ENCODE results near the gene GALNT7. TPM values are rescaled to one million over a fixed set of nuclear protein-coding genes. Genes with fewer than 3 reads are reported as not detected.
A peak's percentile ranks its signal among the peaks of the same experiment; 100 is the strongest.
"Not testable (repeated sequence)": the region's sequence is repeated elsewhere in the genome, so short reads cannot be mapped to it uniquely, and the experiment has no call there.

GALNT7 gene
- total RNA-seq, 2 donors from 2014 or later = 10.1 to 12.8 TPM

GRCh38 chr4:173212379-173212778 is 43.8 kb downstream of the GALNT7 start:
- Mint-ChIP-seq H3K9me3 (no peaks in the 10 kb centered on the region), H3K4me1 (ENCODE audit: low read depth) (peaks cover 30% of the 10 kb centered on the region), H3K27ac (no peak overlapping the region), H3K4me3 (no peak overlapping the region), H3K36me3 (ENCODE audit: insufficient read depth in 2 of 2) (no peaks in the 10 kb centered on the region), H3K27me3 (ENCODE audit: low read depth) (no peaks in the 10 kb centered on the region)
- DNase-seq (no peak), ATAC-seq (replicated peaks in 1 of 2) (no peak)

GRCh38 chr4:173213296-173213695 is 44.7 kb downstream of the GALNT7 start:
- H3K27me3 Mint-ChIP-seq (ENCODE audit: low read depth) = no peaks in the 10 kb centered on the region
- H3K9me3 Mint-ChIP-seq = no peaks in the 10 kb centered on the region
- H3K4me3 Mint-ChIP-seq = no peak overlapping the region
- DNase-seq = no peak
- ATAC-seq (replicated peaks in 1 of 2) = no peak
- no peak overlapping the region for H3K27ac Mint-ChIP-seq
- H3K4me1 Mint-ChIP-seq (ENCODE audit: low read depth) = peaks cover 39% of the 10 kb centered on the region
- H3K36me3 Mint-ChIP-seq (ENCODE audit: insufficient read depth in 2 of 2) = no peaks in the 10 kb centered on the region

DNA sequence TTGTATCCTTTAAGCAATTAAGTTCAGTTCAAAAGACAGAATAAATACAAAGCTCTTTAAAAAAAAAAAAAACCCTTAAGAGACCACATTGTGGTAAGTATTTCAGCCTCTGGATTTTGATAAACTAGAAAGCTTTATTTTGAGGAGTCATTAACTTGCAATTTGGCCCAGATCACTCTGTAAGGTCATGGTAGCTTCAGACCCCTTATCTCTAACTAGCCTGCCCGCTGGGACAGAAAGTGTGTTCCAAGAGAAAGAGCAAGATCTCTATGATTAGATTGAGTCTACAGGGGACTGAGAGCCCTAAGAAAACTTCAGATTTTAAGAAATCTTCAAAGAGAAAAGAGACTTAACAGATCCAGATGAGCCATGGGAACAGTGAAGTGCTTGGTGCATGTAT is 45.6 kb downstream of the GALNT7 start:
- ATAC-seq (replicated peaks in 1 of 2) = no peak
- Mint-ChIP-seq H3K9me3 (no peaks in the 10 kb centered on the region), H3K27ac (no peak overlapping the region), H3K4me1 (ENCODE audit: low read depth) (peaks cover 43% of the 10 kb centered on the region), H3K27me3 (ENCODE audit: low read depth) (no peaks in the 10 kb centered on the region), H3K36me3 (ENCODE audit: insufficient read depth in 2 of 2) (no peaks in the 10 kb centered on the region), H3K4me3 (no peak overlapping the region)
- no peak for DNase-seq

DNA sequence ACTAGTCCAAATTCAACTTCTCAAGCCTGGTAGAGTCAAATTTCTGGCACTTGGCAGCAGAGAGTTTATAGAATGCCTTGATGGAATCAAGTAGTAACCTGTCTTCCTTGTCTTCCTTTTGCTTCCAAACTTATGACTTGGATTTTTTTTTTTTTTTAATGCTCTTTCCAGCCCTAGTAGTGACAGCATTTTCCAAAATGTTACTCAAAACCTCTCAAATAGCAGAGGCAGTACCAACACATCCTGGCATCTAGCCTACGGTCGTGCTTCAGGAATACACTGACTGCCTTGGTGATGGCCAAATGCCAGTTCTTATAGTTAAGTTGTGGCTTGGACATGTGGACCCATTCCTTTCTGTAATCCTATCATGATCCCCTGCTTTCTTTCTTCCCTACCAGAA is 46.0 kb downstream of the GALNT7 start:
- no peaks in the 10 kb centered on the region for H3K9me3 Mint-ChIP-seq
- H3K36me3 Mint-ChIP-seq (ENCODE audit: insufficient read depth in 2 of 2) = no peaks in the 10 kb centered on the region
- ATAC-seq (replicated peaks in 1 of 2) (no peak), DNase-seq (no peak)
- no peaks in the 10 kb centered on the region for H3K27me3 Mint-ChIP-seq (ENCODE audit: low read depth)
- H3K4me3 Mint-ChIP-seq = no peak overlapping the region
- no peak overlapping the region for H3K27ac Mint-ChIP-seq
- peaks cover 45% of the 10 kb centered on the region for H3K4me1 Mint-ChIP-seq (ENCODE audit: low read depth)

- Mint-ChIP-seq H3K36me3 (ENCODE audit: insufficient read depth in 2 of 2) (no peaks in the 10 kb centered on the region), H3K4me1 (ENCODE audit: low read depth) (peaks cover 37% of the 10 kb centered on the region), H3K27me3 (ENCODE audit: low read depth) (no peaks in the 10 kb centered on the region), H3K27ac (no peak overlapping the region), H3K9me3 (peaks cover 0 to 2% of the 10 kb centered on the region in 2 donors), H3K4me3 (no peak overlapping the region)
- ATAC-seq (replicated peaks in 1 of 2) (no peak), DNase-seq (no peak)
These were observed 48.5 kb downstream of the GALNT7 start for GRCh38 chr4:173217075-173217474.

DNA sequence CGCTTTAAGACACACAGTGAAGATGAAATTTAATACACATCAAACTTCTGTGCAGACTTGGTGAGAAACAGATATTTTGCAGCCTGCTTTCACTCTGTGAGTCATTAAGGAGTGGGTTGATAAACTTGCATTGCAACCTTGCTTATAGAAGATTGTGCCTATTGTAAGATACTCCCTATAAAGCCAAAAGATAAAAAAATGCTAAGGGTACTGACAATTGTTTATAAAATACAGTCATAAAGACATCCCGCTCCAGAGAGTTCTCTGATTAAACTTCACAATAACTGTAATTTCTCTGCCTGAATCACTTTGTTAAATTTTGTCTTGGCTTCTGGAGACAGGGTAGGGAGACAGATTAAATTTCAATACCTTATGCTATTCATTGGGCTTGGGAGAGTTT is 49.1 kb downstream of the GALNT7 start:
- no peaks in the 10 kb centered on the region for H3K36me3 Mint-ChIP-seq (ENCODE audit: insufficient read depth in 2 of 2)
- H3K4me3 Mint-ChIP-seq = no peak overlapping the region
- no peak for DNase-seq
- H3K27ac Mint-ChIP-seq = no peak overlapping the region
- no peak for ATAC-seq (replicated peaks in 1 of 2)
- H3K4me1 Mint-ChIP-seq (ENCODE audit: low read depth) = peaks cover 33% of the 10 kb centered on the region
- H3K9me3 Mint-ChIP-seq = peaks cover 0 to 2% of the 10 kb centered on the region in 2 donors
- H3K27me3 Mint-ChIP-seq (ENCODE audit: low read depth) = no peaks in the 10 kb centered on the region

- DNase-seq (no peak), ATAC-seq (replicated peaks in 1 of 2) (no peak)
- no peak overlapping the region for H3K27ac Mint-ChIP-seq
- H3K4me3 Mint-ChIP-seq = no peak overlapping the region
- no peaks in the 10 kb centered on the region for H3K36me3 Mint-ChIP-seq (ENCODE audit: insufficient read depth in 2 of 2)
- H3K27me3 Mint-ChIP-seq (ENCODE audit: low read depth) = no peaks in the 10 kb centered on the region
- H3K4me1 Mint-ChIP-seq (ENCODE audit: low read depth) = peaks cover 27% of the 10 kb centered on the region
- peaks cover 0 to 2% of the 10 kb centered on the region in 2 donors for H3K9me3 Mint-ChIP-seq
These were observed 50.0 kb downstream of the GALNT7 start for GRCh38 chr4:173218411-173219125.

DNA sequence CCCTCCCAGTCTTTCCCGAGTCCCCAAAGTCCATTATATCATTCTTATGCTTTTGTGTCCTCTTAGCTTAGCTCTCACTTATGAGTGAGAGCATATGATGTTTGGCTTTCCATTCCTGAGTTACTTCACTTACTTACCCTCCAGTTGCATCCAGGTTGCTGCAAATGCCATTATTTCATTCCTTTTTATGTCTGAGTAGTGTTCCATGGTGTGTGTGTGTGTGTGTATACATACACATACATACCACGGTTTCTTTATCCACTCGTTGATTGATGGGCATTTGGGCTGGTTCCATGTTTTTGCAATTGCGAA is 50.5 kb downstream of the GALNT7 start:
- peaks cover 27% of the 10 kb centered on the region for H3K4me1 Mint-ChIP-seq (ENCODE audit: low read depth)
- H3K9me3 Mint-ChIP-seq; DNase-seq; H3K27ac Mint-ChIP-seq; H3K36me3 Mint-ChIP-seq (ENCODE audit: insufficient read depth in 2 of 2); ATAC-seq (replicated peaks in 1 of 2); H3K27me3 Mint-ChIP-seq (ENCODE audit: low read depth); H3K4me3 Mint-ChIP-seq: not testable (repeated sequence)

DNA sequence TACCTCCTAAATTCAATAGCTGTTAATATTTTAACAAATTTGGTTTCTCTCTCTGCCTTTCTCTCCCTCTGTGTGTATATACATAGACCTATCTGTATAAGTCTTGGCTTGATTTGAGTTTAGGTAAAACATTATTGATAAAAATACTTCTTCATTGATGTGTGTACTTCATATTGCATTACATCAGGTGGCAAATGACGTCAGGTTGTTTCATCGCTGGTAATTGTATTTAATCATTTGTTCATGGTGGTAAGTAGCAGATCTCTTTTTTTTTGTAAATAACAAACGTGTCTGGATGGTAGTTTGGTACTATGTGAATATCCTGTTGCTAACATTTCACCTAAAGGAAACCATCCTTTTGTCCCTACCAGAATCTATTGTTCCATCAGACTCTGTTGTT is 55.1 kb downstream of the GALNT7 start:
- Mint-ChIP-seq H3K27me3 (ENCODE audit: low read depth) (no peaks in the 10 kb centered on the region), H3K9me3 (peaks cover 0 to 2% of the 10 kb centered on the region in 2 donors), H3K36me3 (ENCODE audit: insufficient read depth in 2 of 2) (no peaks in the 10 kb centered on the region), H3K4me1 (ENCODE audit: low read depth) (peaks cover 6% of the 10 kb centered on the region), H3K4me3 (no peak overlapping the region), H3K27ac (no peak overlapping the region)
- DNase-seq (no peak), ATAC-seq (replicated peaks in 1 of 2) (no peak)

- no peaks in the 10 kb centered on the region for H3K27me3 Mint-ChIP-seq (ENCODE audit: low read depth)
- no peak overlapping the region for H3K27ac Mint-ChIP-seq
- DNase-seq (no peak), ATAC-seq (replicated peaks in 1 of 2) (no peak)
- H3K36me3 Mint-ChIP-seq (ENCODE audit: insufficient read depth in 2 of 2) = no peaks in the 10 kb centered on the region
- H3K9me3 Mint-ChIP-seq = no peaks in the 10 kb centered on the region
- H3K4me1 Mint-ChIP-seq (ENCODE audit: low read depth) = peaks cover 6% of the 10 kb centered on the region
- no peak overlapping the region for H3K4me3 Mint-ChIP-seq
These were observed 57.8 kb downstream of the GALNT7 start for GRCh38 chr4:173226401-173226888.

GRCh38 chr4:173227756-173228155 is 59.1 kb downstream of the GALNT7 start:
- H3K4me3 Mint-ChIP-seq = no peak overlapping the region
- no peaks in the 10 kb centered on the region for H3K9me3 Mint-ChIP-seq
- H3K4me1 Mint-ChIP-seq (ENCODE audit: low read depth) = peaks cover 6% of the 10 kb centered on the region
- H3K27me3 Mint-ChIP-seq (ENCODE audit: low read depth) = no peaks in the 10 kb centered on the region
- no peaks in the 10 kb centered on the region for H3K36me3 Mint-ChIP-seq (ENCODE audit: insufficient read depth in 2 of 2)
- DNase-seq = no peak
- no peak overlapping the region for H3K27ac Mint-ChIP-seq
- no peak for ATAC-seq (replicated peaks in 1 of 2)

DNA sequence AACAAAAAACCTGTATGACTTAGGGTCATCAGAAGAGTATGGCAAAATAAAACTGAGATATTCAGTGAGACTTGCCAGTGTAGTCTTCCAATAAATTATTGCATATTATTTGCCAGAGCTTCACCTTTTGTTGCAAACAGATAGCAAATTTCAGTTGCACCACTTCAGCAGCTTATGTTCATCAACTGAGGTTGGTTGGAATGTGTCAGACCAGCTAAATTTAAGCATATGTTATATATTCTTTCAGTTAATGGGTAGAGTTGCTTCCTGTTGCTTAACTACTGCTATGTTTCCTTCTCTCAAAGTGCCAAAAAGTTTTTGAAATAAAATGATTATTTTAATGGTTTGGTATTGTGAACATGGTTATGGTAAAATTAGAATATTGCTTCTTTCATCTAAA is 61.5 kb downstream of the GALNT7 start:
- Mint-ChIP-seq H3K4me1 (ENCODE audit: low read depth) (peaks cover 6% of the 10 kb centered on the region), H3K27me3 (ENCODE audit: low read depth) (no peaks in the 10 kb centered on the region), H3K36me3 (ENCODE audit: insufficient read depth in 2 of 2) (no peaks in the 10 kb centered on the region), H3K9me3 (no peaks in the 10 kb centered on the region), H3K27ac (no peak overlapping the region), H3K4me3 (no peak overlapping the region)
- no peak for ATAC-seq (replicated peaks in 1 of 2)
- DNase-seq = no peak

GRCh38 chr4:173231916-173232315 is 63.3 kb downstream of the GALNT7 start:
- no peak for DNase-seq

GRCh38 chr4:173233857-173234256 is 65.2 kb downstream of the GALNT7 start:
- Mint-ChIP-seq H3K36me3 (ENCODE audit: insufficient read depth in 2 of 2) (no peaks in the 10 kb centered on the region), H3K27me3 (ENCODE audit: low read depth) (no peaks in the 10 kb centered on the region), H3K27ac (no peak overlapping the region), H3K4me3 (no peak overlapping the region), H3K9me3 (no peaks in the 10 kb centered on the region), H3K4me1 (ENCODE audit: low read depth) (peaks cover 10% of the 10 kb centered on the region)
- DNase-seq (no peak), ATAC-seq (replicated peaks in 1 of 2) (no peak)

More at GRCh38 chr4:173231916-173232315, 63.3 kb downstream of the GALNT7 start:
- Mint-ChIP-seq H3K9me3 (no peaks in the 10 kb centered on the region), H3K27me3 (ENCODE audit: low read depth) (no peaks in the 10 kb centered on the region), H3K4me3 (no peak overlapping the region), H3K4me1 (ENCODE audit: low read depth) (peaks cover 6% of the 10 kb centered on the region), H3K36me3 (ENCODE audit: insufficient read depth in 2 of 2) (no peaks in the 10 kb centered on the region), H3K27ac (peak overlapping the region; percentile 17)
- no peak for ATAC-seq (replicated peaks in 1 of 2)

All from activated T-cell treated with anti-CD3 and anti-CD28 coated beads, Interleukin-2, amount 50 U/mL, for 72 hours (primary cell).